Neuronal stem cell (in vitro differentiated cells): Measurements from ENCODE around the gene ABCD1.

Source experiments
- DNase-seq: peaks from one replicate; pipeline ENCODE4 v3.0.0-alpha.2; 2013; ENCODE audit warnings: low spot score
- H2AFZ ChIP-seq: one replicate; pipeline ENCODE4 v1.6.1; 2013; ENCODE audit warnings: mild to moderate bottlenecking, low read length, inconsistent platforms
- H2AK5ac ChIP-seq: 2 replicates; pipeline ENCODE4 v1.6.1; 2013; ENCODE audit warnings: low read depth, mild to moderate bottlenecking, inconsistent platforms, low read length, moderate library complexity, mixed read lengths
- H2BK120ac ChIP-seq: 2 replicates; pipeline ENCODE4 v1.6.1; 2013; ENCODE audit warnings: low read depth, mild to moderate bottlenecking, inconsistent platforms, low read length, moderate library complexity, mixed read lengths
- H2BK12ac ChIP-seq: one replicate; pipeline ENCODE4 v1.6.1; 2013; ENCODE audit warnings: low read length, inconsistent platforms
- H2BK15ac ChIP-seq: 2 replicates; pipeline ENCODE4 v1.6.1; 2013; ENCODE audit warnings: mild to moderate bottlenecking, low read length, inconsistent platforms, mixed read lengths
- H2BK5ac ChIP-seq: one replicate; pipeline ENCODE4 v1.6.1; 2013; ENCODE audit warnings: inconsistent platforms, mild to moderate bottlenecking, low read length, moderate library complexity
- H3K14ac ChIP-seq: one replicate; pipeline ENCODE4 v1.6.1; 2013; ENCODE audit warnings: low read length, inconsistent platforms
- H3K18ac ChIP-seq: 2 replicates; pipeline ENCODE4 v1.6.1; 2013; ENCODE audit warnings: low read length, inconsistent platforms
- H3K23ac ChIP-seq: 2 replicates; pipeline ENCODE4 v1.6.1; 2013; ENCODE audit warnings: low read depth, mild to moderate bottlenecking, mixed read lengths, low read length, inconsistent platforms; ENCODE audit not compliant: poor library complexity
- H3K27ac ChIP-seq: replicated peaks from 3 replicates; pipeline ENCODE4 v1.5.1; 2013; ENCODE audit warnings: low read length, inconsistent platforms
- H3K27me3 ChIP-seq, 3 experiments: 2 replicates each; pipeline ENCODE4 v1.6.1; 2013; ENCODE audit warnings: low read length in 3 of 3, mild to moderate bottlenecking in 2 of 3, inconsistent platforms in 1 of 3, low read depth in 1 of 3, mixed read lengths in 1 of 3, moderate library complexity in 1 of 3; ENCODE audit not compliant: control insufficient read depth in 3 of 3, insufficient read depth in 3 of 3
- H3K36me3 ChIP-seq, 2 donors: replicated peaks in 1 of 2; 2 replicates each; pipeline ENCODE4 v1.6.1; 2013; ENCODE audit warnings: low read length in 2 of 2; ENCODE audit not compliant: control insufficient read depth in 2 of 2, insufficient read depth in 2 of 2
- H3K4ac ChIP-seq: 2 replicates; pipeline ENCODE4 v1.6.1; 2013; ENCODE audit warnings: inconsistent platforms, mild to moderate bottlenecking, low read length, moderate library complexity
- H3K4me1 ChIP-seq, 2 donors: 1 replicate in 1 of 2; 2 replicates in 1 of 2; pipeline ENCODE4 v1.6.1; 2013; ENCODE audit warnings: low read length in 2 of 2, low read depth in 1 of 2; ENCODE audit not compliant: control insufficient read depth in 2 of 2, insufficient read depth in 1 of 2
- H3K4me2 ChIP-seq: one replicate; pipeline ENCODE4 v1.6.1; 2013; ENCODE audit warnings: mild to moderate bottlenecking, low read length, inconsistent platforms; ENCODE audit not compliant: insufficient read depth, poor library complexity, severe bottlenecking
- H3K4me3 ChIP-seq, 2 donors: 2 replicates each; pipeline ENCODE4 v1.5.1; 2013; ENCODE audit warnings: low read length in 2 of 2, mild to moderate bottlenecking in 2 of 2, inconsistent platforms in 1 of 2, moderate library complexity in 1 of 2
- H3K79me1 ChIP-seq: one replicate; pipeline ENCODE4 v1.6.1; 2013; ENCODE audit warnings: low read depth, mild to moderate bottlenecking, inconsistent platforms, low read length, moderate library complexity
- H3K9ac ChIP-seq: one replicate; pipeline ENCODE4 v1.6.1; 2013; ENCODE audit warnings: mild to moderate bottlenecking, low read depth, low read length, inconsistent platforms; ENCODE audit not compliant: poor library complexity
- H3K9me3 ChIP-seq, 2 donors: replicated peaks in 1 of 2; 2 replicates each; pipeline versions ENCODE3 to v1.6.1; 2013; ENCODE audit warnings: low read length in 2 of 2, mild to moderate bottlenecking in 2 of 2, inconsistent platforms in 1 of 2, low read depth in 1 of 2, mixed read lengths in 1 of 2, moderate library complexity in 1 of 2; ENCODE audit not compliant: control insufficient read depth in 2 of 2, insufficient read depth in 1 of 2
- H4K8ac ChIP-seq: one replicate; pipeline ENCODE4 v1.6.1; 2013; ENCODE audit warnings: low read depth, mild to moderate bottlenecking, inconsistent platforms, low read length, moderate library complexity
- H4K91ac ChIP-seq: one replicate; pipeline ENCODE4 v1.6.1; 2013; ENCODE audit warnings: low read length, low read depth, mild to moderate bottlenecking, inconsistent platforms; ENCODE audit not compliant: poor library complexity
- WGBS, 2 donors: extraction: QIAGEN DNeasy Blood & Tissue Kit; methylation state at CpG; one replicate each; pipeline ENCODE4 v1.1.7; 2013; ENCODE audit warnings: missing lambda C conversion rate in 2 of 2, mixed read lengths in 1 of 2; ENCODE audit not compliant: insufficient read length in 2 of 2, insufficient replicate concordance in 1 of 2; ENCODE audit errors: extremely low coverage in 2 of 2; 5-methylcytosine and 5-hydroxymethylcytosine counted together

ABCD1 gene

GRCh38 chrX:153778181-153778580 lies 53.5 kb downstream of the ABCD1 start:
- no peaks in the 10 kb centered on the region for H3K9me3 ChIP-seq
- no peak overlapping the region for H3K4me2 ChIP-seq
- H4K8ac ChIP-seq: no peak overlapping the region
- no peak overlapping the region for H2AFZ ChIP-seq
- WGBS, 2 donors: no CpG with 5 or more reads among the region's 17 CpGs
- no peak overlapping the region for H3K27ac ChIP-seq
- no peak overlapping the region for H4K91ac ChIP-seq
- H3K4me3 ChIP-seq: no peak overlapping the region
- H3K79me1 ChIP-seq: no peaks in the 10 kb centered on the region
- no peak overlapping the region for H3K4ac ChIP-seq
- H3K9ac ChIP-seq: no peak overlapping the region
- no peak overlapping the region for H3K14ac ChIP-seq
- no peak for DNase-seq
- no peak overlapping the region for H2BK120ac ChIP-seq
- no peak overlapping the region for H2BK15ac ChIP-seq
- no peak overlapping the region for H2AK5ac ChIP-seq
- H2BK5ac ChIP-seq: no peak overlapping the region
- no peak overlapping the region for H3K18ac ChIP-seq
- H3K23ac ChIP-seq: no peak overlapping the region
- no peak overlapping the region for H2BK12ac ChIP-seq
- no peaks in the 10 kb centered on the region for H3K36me3 ChIP-seq
- H3K4me1 ChIP-seq: peaks cover 0 to 1% of the 10 kb centered on the region in 2 donors
- H3K27me3 ChIP-seq: no peaks in the 10 kb centered on the region

- Histone ChIP-seq H2BK120ac (no peak overlapping the region), H3K4ac (no peak overlapping the region), H2BK15ac (no peak overlapping the region), H3K4me1 (peaks cover 0 to 1% of the 10 kb centered on the region in 2 donors), H2AK5ac (no peak overlapping the region), H3K23ac (no peak overlapping the region), H3K9me3 (no peaks in the 10 kb centered on the region), H3K9ac (no peak overlapping the region), H3K18ac (no peak overlapping the region), H4K8ac (no peak overlapping the region), H2BK5ac (no peak overlapping the region), H3K27me3 (no peaks in the 10 kb centered on the region), H3K27ac (no peak overlapping the region), H3K4me3 (no peak overlapping the region), H3K36me3 (peaks cover 0 to 3% of the 10 kb centered on the region in 2 donors), H2AFZ (no peak overlapping the region), H2BK12ac (no peak overlapping the region), H4K91ac (no peak overlapping the region), H3K14ac (no peak overlapping the region), H3K79me1 (no peaks in the 10 kb centered on the region), H3K4me2 (no peak overlapping the region)
- no peak for DNase-seq
- WGBS, 2 donors: no CpG with 5 or more reads among the region's 16 CpGs
Observed at GRCh38 chrX:153778684-153779101, 54.0 kb downstream of the ABCD1 start.

GRCh38 chrX:153779891-153780677 lies 55.4 kb downstream of the ABCD1 start:
- no peak overlapping the region for H3K4me3 ChIP-seq
- H3K4me2 ChIP-seq: no peak overlapping the region
- no peak overlapping the region for H3K4ac ChIP-seq
- H3K79me1 ChIP-seq: no peaks in the 10 kb centered on the region
- no peak overlapping the region for H2BK5ac ChIP-seq
- no peak overlapping the region for H2BK15ac ChIP-seq
- no peak overlapping the region for H2BK120ac ChIP-seq
- peaks cover 0 to 4% of the 10 kb centered on the region in 2 donors for H3K36me3 ChIP-seq
- no peak overlapping the region for H3K27ac ChIP-seq
- no peaks in the 10 kb centered on the region for H3K9me3 ChIP-seq
- no peaks in the 10 kb centered on the region for H3K27me3 ChIP-seq
- H3K4me1 ChIP-seq: peaks cover 0 to 1% of the 10 kb centered on the region in 2 donors
- WGBS, 2 donors: no CpG with 5 or more reads among the region's 18 CpGs
- H3K18ac ChIP-seq: no peak overlapping the region
- H2AK5ac ChIP-seq: peak overlapping the region; percentile 63
- H2BK12ac ChIP-seq: no peak overlapping the region
- H3K23ac ChIP-seq: no peak overlapping the region
- H4K91ac ChIP-seq: no peak overlapping the region
- peak overlapping the region; percentile 17 for H4K8ac ChIP-seq
- H3K9ac ChIP-seq: no peak overlapping the region
- no peak for DNase-seq
- no peak overlapping the region for H2AFZ ChIP-seq
- no peak overlapping the region for H3K14ac ChIP-seq

- Histone ChIP-seq H2BK15ac (no peak within 1 kb of the TSS), H4K8ac (peak within 1 kb of the TSS; percentile 17), H3K14ac (no peak within 1 kb of the TSS), H3K4me3 (no peak within 1 kb of the TSS), H2BK5ac (no peak within 1 kb of the TSS), H2BK120ac (no peak within 1 kb of the TSS), H3K9me3 (no peaks in the 10 kb centered on the region), H3K23ac (peak within 1 kb of the TSS; percentile 31), H3K27me3 (no peaks in the 10 kb centered on the region), H4K91ac (no peak within 1 kb of the TSS), H3K18ac (no peak within 1 kb of the TSS), H2AK5ac (peak within 1 kb of the TSS; percentile 63), H3K4ac (no peak within 1 kb of the TSS), H3K79me1 (no peaks in the 10 kb centered on the region), H2AFZ (no peak within 1 kb of the TSS), H3K4me1 (peaks cover 0 to 1% of the 10 kb centered on the region in 2 donors), H3K4me2 (no peak within 1 kb of the TSS), H2BK12ac (no peak within 1 kb of the TSS), H3K36me3 (peaks cover under 1 to 5% of the 10 kb centered on the region in 2 donors), H3K9ac (no peak within 1 kb of the TSS), H3K27ac (no peak within 1 kb of the TSS)
- no peak for DNase-seq
- no CpG with 5 or more reads among the region's 52 CpGs for WGBS, 2 donors
Observed at GRCh38 chrX:153780678-153781427, 56.2 kb downstream of the ABCD1 start, which contains the start of gene SRPK3. SRPK3 (plus strand) TSS chrX:153781041; CDS start chrX:153781087, 46 bp downstream.
